Neural cell (in vitro differentiated cells): ENCODE measurements around the gene RCAN1.

Source experiments
- CTCF ChIP-seq: fragments of 450-650 bp; IDR thresholded peaks from 2 replicates; pipeline ENCODE4 v1.5.1; 2014; ENCODE audit warnings: antibody characterized with exemption, mild to moderate bottlenecking, moderate library complexity; ENCODE audit not compliant: poor library complexity, severe bottlenecking
- EZH2 ChIP-seq: fragments of 200-600, 300-800 bp; shearing (Covaris generic), sonication (generic); IDR thresholded peaks from 2 replicates; pipeline ENCODE4 v1.6.1; 2014; ENCODE audit warnings: antibody characterized with exemption, low read length, borderline replicate concordance, mild to moderate bottlenecking; ENCODE audit not compliant: insufficient read depth, poor library complexity, severe bottlenecking
- POLR2AphosphoS5 ChIP-seq: IDR thresholded peaks from 2 replicates; pipeline ENCODE4 v1.6.1; 2012
- RAD21 ChIP-seq: fragments of 450-650 bp; conservative IDR thresholded peaks from 2 replicates; pipeline ENCODE4 v1.6.1; 2014; ENCODE audit warnings: antibody characterized with exemption, mild to moderate bottlenecking, moderate library complexity
- REST ChIP-seq: IDR thresholded peaks from 2 replicates; pipeline ENCODE4 v1.6.1; 2012; ENCODE audit warnings: borderline replicate concordance
- SMC3 ChIP-seq: fragments of 450-650 bp; conservative IDR thresholded peaks from 2 replicates; pipeline ENCODE4 v1.6.1; 2014; ENCODE audit warnings: antibody characterized with exemption, mild to moderate bottlenecking, moderate library complexity; ENCODE audit not compliant: poor library complexity

- TF ChIP-seq POLR2AphosphoS5 (no peak), CTCF (no peak), RAD21 (no peak), REST (no peak), EZH2 (no peak), SMC3 (no peak)
Measured at GRCh38 chr21:34609933-34610549, 4.9 kb downstream of the RCAN1 start.
